GM21576 (cell line): ENCODE data around the gene SDK1.
"Not testable (repeated sequence)": the region's sequence is repeated elsewhere in the genome, so short reads cannot be mapped to it uniquely, and the experiment has no call there.

Experiments
- ATAC-seq: cut with Tn5 transposase; IDR thresholded peaks from one replicate; pipeline ENCODE4 v1.9.1; 2021; ENCODE audit warnings: mild to moderate bottlenecking, moderate library complexity; ENCODE audit not compliant: unreplicated experiment

The SDK1 gene

GRCh38 chr7:3575753-3576531 is 274.9 kb downstream of the SDK1 start:
- ATAC-seq: no peak

- ATAC-seq: no peak
These were observed 277.3 kb downstream of the SDK1 start for GRCh38 chr7:3578399-3578798.

DNA sequence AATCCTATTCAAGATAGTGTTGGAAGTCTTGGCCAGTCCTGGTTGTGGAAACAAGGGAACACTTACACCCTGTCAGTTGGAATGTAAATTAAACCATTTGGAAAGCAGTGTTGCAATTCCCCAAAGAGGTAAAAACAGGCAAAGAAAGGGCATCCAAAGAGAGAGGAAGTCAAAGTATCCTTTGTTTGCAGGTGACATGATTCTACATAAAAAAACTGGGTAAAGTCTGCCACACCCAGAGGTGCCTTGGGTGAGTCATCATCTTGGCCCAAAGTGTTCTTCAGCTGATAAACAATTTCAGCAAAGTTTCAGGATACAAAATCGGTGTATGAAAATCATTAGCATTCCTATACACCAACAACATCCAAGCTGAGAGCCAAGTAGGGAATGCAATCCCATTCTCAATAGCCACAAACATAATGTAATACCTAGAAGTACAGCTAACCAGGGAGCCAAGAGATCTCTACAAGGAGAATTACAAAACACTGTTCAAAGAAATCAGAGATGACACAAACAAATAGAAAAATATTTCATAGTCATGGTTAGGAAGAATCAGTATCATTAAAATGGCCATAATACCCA is 278.7 kb downstream of the SDK1 start:
- no peak for ATAC-seq

DNA sequence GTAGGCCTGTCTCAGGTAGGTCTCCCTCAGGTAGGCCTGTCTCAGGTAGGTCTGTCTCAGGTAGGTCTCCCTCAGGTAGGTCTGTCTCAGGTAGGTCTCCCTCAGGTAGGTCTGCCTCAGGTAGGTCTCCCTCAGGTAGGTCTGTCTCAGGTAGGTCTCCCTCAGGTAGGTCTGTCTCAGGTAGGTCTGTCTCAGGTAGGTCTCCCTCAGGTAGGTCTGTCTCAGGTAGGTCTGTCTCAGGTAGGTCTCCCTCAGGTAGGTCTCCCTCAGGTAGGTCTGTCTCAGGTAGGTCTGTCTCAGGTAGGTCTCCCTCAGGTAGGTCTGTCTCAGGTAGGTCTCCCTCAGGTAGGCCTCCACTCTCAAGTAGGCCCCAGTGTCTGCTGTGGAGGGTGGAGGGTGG is 281.1 kb downstream of the SDK1 start:
- not testable (repeated sequence) for ATAC-seq

GRCh38 chr7:3585826-3586225 is 284.8 kb downstream of the SDK1 start:
- ATAC-seq: no peak

GRCh38 chr7:3588341-3588740 is 287.3 kb downstream of the SDK1 start:
- ATAC-seq: no peak

DNA sequence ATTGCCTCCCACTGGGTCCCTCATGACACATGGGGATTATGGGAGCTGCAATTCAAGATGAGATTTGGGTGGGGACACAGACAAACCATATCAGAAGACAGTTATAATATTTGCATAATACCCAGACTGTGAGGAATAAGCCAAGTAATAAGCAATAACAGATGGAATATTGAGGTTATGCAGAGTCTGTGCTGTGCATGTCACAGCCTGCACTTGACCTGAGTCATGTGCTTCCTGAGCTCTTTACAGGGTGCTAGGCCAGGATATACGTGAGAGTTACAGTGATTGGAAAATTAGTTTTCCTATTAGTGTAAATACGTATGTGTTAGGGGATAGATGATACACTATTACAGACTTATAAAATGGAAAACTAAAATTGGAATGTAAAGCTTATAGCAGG is 288.7 kb downstream of the SDK1 start:
- no peak for ATAC-seq

- ATAC-seq: no peak
These were observed 290.2 kb downstream of the SDK1 start for GRCh38 chr7:3591219-3591618.

DNA sequence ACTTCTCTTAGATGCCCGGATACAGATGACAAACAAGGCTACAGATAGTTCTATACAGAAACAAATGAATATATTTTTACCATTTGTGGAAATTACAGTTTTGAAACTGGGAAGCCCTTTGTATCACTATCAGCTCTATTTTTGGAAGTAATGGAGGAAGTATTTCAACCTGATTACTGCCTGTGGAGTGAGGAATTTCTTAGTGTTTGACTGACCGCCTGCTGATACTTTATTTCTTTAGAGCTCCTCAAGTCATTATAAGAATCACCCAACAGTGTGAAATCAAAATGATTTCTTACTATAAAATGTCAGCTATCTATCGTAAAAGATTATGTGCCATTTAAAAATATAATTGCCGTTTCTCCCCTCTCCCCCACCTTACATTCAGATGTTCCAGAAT is 290.9 kb downstream of the SDK1 start:
- no peak for ATAC-seq

GRCh38 chr7:3592401-3593134 is 291.5 kb downstream of the SDK1 start:
- no peak for ATAC-seq

DNA sequence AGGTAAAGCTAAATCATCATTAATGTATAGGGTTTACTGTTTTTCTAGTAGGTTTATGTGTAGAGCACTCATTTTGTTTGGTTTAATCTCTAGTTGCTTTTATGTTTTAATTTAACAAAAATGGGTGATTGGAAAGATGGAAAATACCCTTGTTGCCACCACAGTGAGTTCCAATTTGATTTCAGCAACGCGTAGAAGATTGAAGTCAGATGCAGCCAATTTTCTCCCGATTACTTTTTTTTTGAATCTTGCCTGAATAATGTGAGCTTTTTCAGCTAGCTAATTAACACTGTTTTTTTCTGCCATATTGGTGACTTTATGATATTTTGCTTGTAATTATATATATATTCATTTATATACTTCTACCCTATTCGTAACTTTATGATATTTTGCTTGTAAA is 293.8 kb downstream of the SDK1 start:
- ATAC-seq: no peak

GRCh38 chr7:3598854-3599253 is 297.8 kb downstream of the SDK1 start:
- ATAC-seq: no peak

- ATAC-seq: no peak
These were observed 304.2 kb downstream of the SDK1 start for GRCh38 chr7:3605222-3605621.

GRCh38 chr7:3606436-3606835 is 305.4 kb downstream of the SDK1 start:
- ATAC-seq: no peak

DNA sequence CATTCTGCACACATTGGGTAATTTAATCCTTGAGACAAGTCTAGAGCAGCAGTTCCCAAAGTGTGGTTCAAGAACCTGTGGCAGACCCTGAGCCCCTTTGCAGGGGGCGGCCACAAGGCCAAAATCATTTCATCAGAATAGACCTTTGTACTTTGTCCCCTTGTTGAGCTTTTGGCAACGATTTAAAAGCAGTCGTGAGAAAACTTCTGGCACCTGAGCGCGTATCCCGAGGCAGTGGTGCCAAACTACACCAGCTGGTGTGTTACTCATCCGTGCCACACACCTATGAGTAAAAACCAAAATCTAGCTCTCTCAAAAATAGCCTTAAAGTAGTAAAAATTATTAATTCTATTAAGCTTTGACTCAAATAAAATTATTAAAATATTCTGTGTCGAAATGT is 306.8 kb downstream of the SDK1 start:
- ATAC-seq: no peak

GRCh38 chr7:3616306-3616705 is 315.3 kb downstream of the SDK1 start:
- ATAC-seq: no peak

- no peak for ATAC-seq
These were observed 329.0 kb downstream of the SDK1 start for GRCh38 chr7:3630081-3630480.

DNA sequence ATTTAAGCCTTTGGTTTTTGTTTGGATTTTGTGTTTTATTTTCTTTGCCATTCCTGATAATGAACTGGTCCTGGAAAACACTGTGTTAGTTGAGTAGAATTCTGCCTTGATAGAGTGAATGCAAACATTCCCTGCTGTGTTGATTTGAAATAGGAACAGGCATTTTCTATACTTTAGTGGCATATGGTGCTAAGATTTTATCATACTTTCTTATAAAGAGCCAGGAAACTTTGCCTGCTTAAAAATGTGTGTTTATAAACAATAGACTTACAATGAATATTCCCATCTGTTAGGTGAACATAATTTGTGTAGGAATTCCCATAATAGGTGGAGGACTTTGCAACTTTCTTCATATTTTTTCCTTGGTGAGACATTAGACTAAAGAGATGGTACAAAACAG is 333.3 kb downstream of the SDK1 start:
- ATAC-seq: no peak

GRCh38 chr7:3636131-3636860 is 335.2 kb downstream of the SDK1 start:
- no peak for ATAC-seq

DNA sequence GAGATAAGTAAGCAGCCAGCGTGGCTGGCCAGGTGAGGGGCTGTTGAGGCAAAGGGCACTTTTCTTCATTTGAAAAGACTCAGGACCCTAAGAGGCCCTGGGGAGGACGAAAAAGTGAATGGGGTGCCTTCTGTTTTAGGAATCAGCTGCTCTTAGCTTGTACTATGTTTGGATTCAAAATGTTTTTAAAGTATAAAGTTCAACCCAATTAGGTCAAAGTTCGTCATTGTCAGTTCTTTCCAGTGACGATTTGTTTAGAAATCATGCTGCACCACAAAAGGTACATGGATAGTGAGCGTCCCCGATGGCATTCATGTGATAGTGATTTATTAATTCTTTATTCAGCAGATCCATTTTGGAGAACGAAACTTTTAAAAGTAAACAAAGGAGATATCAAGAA is 338.2 kb downstream of the SDK1 start:
- ATAC-seq: no peak

DNA sequence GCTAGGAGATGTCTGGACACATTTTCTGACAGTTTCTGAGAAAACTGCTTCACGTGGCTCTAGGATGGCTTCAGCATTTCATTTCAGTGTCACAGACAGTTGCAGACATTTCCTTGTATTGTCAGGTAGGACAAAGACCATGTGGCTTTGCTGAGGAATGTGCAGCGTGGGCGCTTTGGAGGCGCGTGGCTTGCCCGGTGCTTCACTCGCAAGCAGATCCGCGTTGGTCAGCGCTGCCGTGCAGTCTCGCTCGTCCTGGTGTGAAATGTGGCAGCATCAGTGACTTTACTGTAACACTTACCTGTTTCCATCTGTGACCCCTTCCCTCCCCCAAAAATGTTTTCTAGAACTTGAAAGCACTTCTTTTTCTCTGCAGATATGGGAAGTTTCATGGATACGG is 340.5 kb downstream of the SDK1 start:
- no peak for ATAC-seq
